AG10803 (cell line): ENCODE data around the gene PTPRO.

Source experiments
- DNase-seq: peaks from one replicate; pipeline ENCODE4 v3.0.0; 2010; ENCODE audit warnings: low read depth
- H3K4me3 ChIP-seq: 2 replicates; pipeline ENCODE4 v1.5.1; 2011; ENCODE audit warnings: mild to moderate bottlenecking, low read length, control low read depth
- CTCF ChIP-seq: conservative IDR thresholded peaks from 2 replicates; pipeline ENCODE4 v1.5.1; 2011; ENCODE audit warnings: mild to moderate bottlenecking, low read length, control low read depth, inconsistent platforms

The PTPRO gene

GRCh38 chr12:15543347-15543746 lies 221.0 kb downstream of the PTPRO start:
- no peak for TF ChIP-seq CTCF

GRCh38 chr12:15544589-15544988 lies 222.3 kb downstream of the PTPRO start:
- no peak overlapping the region for H3K4me3 ChIP-seq

More at GRCh38 chr12:15543347-15543746, 221.0 kb downstream of the PTPRO start:
- H3K4me3 ChIP-seq, result no peak overlapping the region
- no peak for DNase-seq

GRCh38 chr12:15545334-15545733 lies 223.0 kb downstream of the PTPRO start:
- H3K4me3 ChIP-seq, result no peak overlapping the region
- no peak for TF ChIP-seq CTCF
- no peak for DNase-seq

More at GRCh38 chr12:15544589-15544988, 222.3 kb downstream of the PTPRO start:
- DNase-seq, result no peak
- no peak for TF ChIP-seq CTCF

GRCh38 chr12:15546102-15546701 lies 223.9 kb downstream of the PTPRO start:
- no peak overlapping the region for H3K4me3 ChIP-seq
- DNase-seq, result no peak
- TF ChIP-seq CTCF, result no peak

- DNase-seq, result no peak
- no peak overlapping the region for H3K4me3 ChIP-seq
These were observed 224.8 kb downstream of the PTPRO start for GRCh38 chr12:15547063-15547462.

GRCh38 chr12:15547691-15548090 lies 225.4 kb downstream of the PTPRO start:
- H3K4me3 ChIP-seq, result no peak overlapping the region
- no peak for TF ChIP-seq CTCF
- no peak for DNase-seq

More at GRCh38 chr12:15547063-15547462, 224.8 kb downstream of the PTPRO start:
- TF ChIP-seq CTCF, result no peak

GRCh38 chr12:15550793-15551192 lies 228.5 kb downstream of the PTPRO start:
- no peak overlapping the region for H3K4me3 ChIP-seq
- no peak for DNase-seq
- no peak for TF ChIP-seq CTCF
